Neuron (in vitro differentiated cells): Measurements from ENCODE around the gene TMEM89.

ENCODE experiments used
- H2AFZ ChIP-seq: one replicate; pipeline ENCODE4 v1.6.1; 2013; ENCODE audit warnings: low read depth, mild to moderate bottlenecking, inconsistent platforms, low read length, moderate library complexity
- H3K27me3 ChIP-seq: one replicate; pipeline ENCODE4 v1.6.1; 2013; ENCODE audit warnings: low read length; ENCODE audit not compliant: insufficient read depth
- H3K36me3 ChIP-seq: one replicate; pipeline ENCODE4 v1.6.1; 2013; ENCODE audit warnings: low read length; ENCODE audit not compliant: insufficient read depth
- H3K4me1 ChIP-seq: one replicate; pipeline ENCODE4 v1.6.1; 2013; ENCODE audit warnings: low read length; ENCODE audit not compliant: insufficient read depth
- H3K4me3 ChIP-seq: 2 replicates; pipeline ENCODE4 v1.5.1; 2013; ENCODE audit warnings: mild to moderate bottlenecking, low read length, moderate library complexity
- H3K9me3 ChIP-seq: one replicate; pipeline ENCODE4 v1.6.1; 2013; ENCODE audit warnings: low read length

The TMEM89 gene

GRCh38 chr3:48635222-48636021 is 13.9 kb upstream of the TMEM89 start, which contains the start of gene SLC26A6:
Gene SLC26A6, minus strand, starts transcription at chr3:48635461. Its CDS starts 68 bp downstream, at chr3:48635393.
- H3K4me1 ChIP-seq = peaks cover 22% of the 10 kb centered on the region
- peak within 1 kb of the TSS; percentile 67 for H3K4me3 ChIP-seq
- H2AFZ ChIP-seq = peak within 1 kb of the TSS; percentile 82
- no peaks in the 10 kb centered on the region for H3K27me3 ChIP-seq
- H3K36me3 ChIP-seq = peaks cover 43% of the 10 kb centered on the region
- H3K9me3 ChIP-seq = no peaks in the 10 kb centered on the region

- peak overlapping the region; percentile 67 for H3K4me3 ChIP-seq
- H3K9me3 ChIP-seq = no peaks in the 10 kb centered on the region
- H3K36me3 ChIP-seq = peaks cover 44% of the 10 kb centered on the region
- peak overlapping the region; percentile 82 for H2AFZ ChIP-seq
- H3K27me3 ChIP-seq = no peaks in the 10 kb centered on the region
- H3K4me1 ChIP-seq = peaks cover 22% of the 10 kb centered on the region
These were observed 13.2 kb upstream of the TMEM89 start for GRCh38 chr3:48634661-48635221.

- Histone ChIP-seq H3K4me1 (peaks cover 22% of the 10 kb centered on the region), H3K36me3 (peaks cover 39% of the 10 kb centered on the region), H3K4me3 (no peak overlapping the region), H3K27me3 (no peaks in the 10 kb centered on the region), H3K9me3 (no peaks in the 10 kb centered on the region), H2AFZ (no peak overlapping the region)
These were observed 12.2 kb upstream of the TMEM89 start for GRCh38 chr3:48633743-48634142.

- peaks cover 22% of the 10 kb centered on the region for H3K4me1 ChIP-seq
- no peak overlapping the region for H2AFZ ChIP-seq
- H3K4me3 ChIP-seq = no peak overlapping the region
- H3K9me3 ChIP-seq = no peaks in the 10 kb centered on the region
- no peaks in the 10 kb centered on the region for H3K27me3 ChIP-seq
- H3K36me3 ChIP-seq = peaks cover 35% of the 10 kb centered on the region
These were observed 11.7 kb upstream of the TMEM89 start for GRCh38 chr3:48633256-48633655.

GRCh38 chr3:48631516-48632448 is 10.2 kb upstream of the TMEM89 start:
- Histone ChIP-seq H3K9me3 (no peaks in the 10 kb centered on the region), H3K36me3 (peaks cover 38% of the 10 kb centered on the region), H3K4me3 (no peak overlapping the region), H3K4me1 (peaks cover 22% of the 10 kb centered on the region), H2AFZ (no peak overlapping the region), H3K27me3 (no peaks in the 10 kb centered on the region)

- no peak overlapping the region for H3K4me3 ChIP-seq
- no peaks in the 10 kb centered on the region for H3K9me3 ChIP-seq
- peaks cover 13% of the 10 kb centered on the region for H3K4me1 ChIP-seq
- no peak overlapping the region for H2AFZ ChIP-seq
- H3K36me3 ChIP-seq = peaks cover 38% of the 10 kb centered on the region
- H3K27me3 ChIP-seq = no peaks in the 10 kb centered on the region
These were observed 9.3 kb upstream of the TMEM89 start for GRCh38 chr3:48630833-48631232.

GRCh38 chr3:48630407-48630806 is 8.8 kb upstream of the TMEM89 start:
- Histone ChIP-seq H3K9me3 (no peaks in the 10 kb centered on the region), H3K27me3 (no peaks in the 10 kb centered on the region), H3K4me1 (peaks cover 10% of the 10 kb centered on the region), H2AFZ (no peak overlapping the region), H3K4me3 (no peak overlapping the region), H3K36me3 (peaks cover 38% of the 10 kb centered on the region)

- peaks cover 10% of the 10 kb centered on the region for H3K4me1 ChIP-seq
- H3K36me3 ChIP-seq = peaks cover 43% of the 10 kb centered on the region
- H3K4me3 ChIP-seq = no peak overlapping the region
- no peaks in the 10 kb centered on the region for H3K9me3 ChIP-seq
- H3K27me3 ChIP-seq = no peaks in the 10 kb centered on the region
- no peak overlapping the region for H2AFZ ChIP-seq
These were observed 8.3 kb upstream of the TMEM89 start for GRCh38 chr3:48629894-48630293.

- peaks cover 44% of the 10 kb centered on the region for H3K36me3 ChIP-seq
These were observed 6.9 kb upstream of the TMEM89 start for GRCh38 chr3:48628277-48629017.

GRCh38 chr3:48625600-48625999 is 4.0 kb upstream of the TMEM89 start:
- Histone ChIP-seq H2AFZ (no peak overlapping the region), H3K36me3 (peaks cover 30% of the 10 kb centered on the region), H3K4me1 (no peaks in the 10 kb centered on the region), H3K9me3 (no peaks in the 10 kb centered on the region), H3K4me3 (no peak overlapping the region), H3K27me3 (no peaks in the 10 kb centered on the region)

More at GRCh38 chr3:48628277-48629017, 6.9 kb upstream of the TMEM89 start:
- H2AFZ ChIP-seq = no peak overlapping the region
- H3K27me3 ChIP-seq = no peaks in the 10 kb centered on the region
- H3K9me3 ChIP-seq = no peaks in the 10 kb centered on the region
- H3K4me1 ChIP-seq = no peaks in the 10 kb centered on the region
- no peak overlapping the region for H3K4me3 ChIP-seq

GRCh38 chr3:48624767-48625166 is 3.2 kb upstream of the TMEM89 start:
- H3K27me3 ChIP-seq = no peaks in the 10 kb centered on the region
- H3K9me3 ChIP-seq = no peaks in the 10 kb centered on the region
- peaks cover 24% of the 10 kb centered on the region for H3K36me3 ChIP-seq
- no peak overlapping the region for H3K4me3 ChIP-seq
- H2AFZ ChIP-seq = no peak overlapping the region
- no peaks in the 10 kb centered on the region for H3K4me1 ChIP-seq

- H3K4me1 ChIP-seq = no peaks in the 10 kb centered on the region
- no peaks in the 10 kb centered on the region for H3K9me3 ChIP-seq
- no peaks in the 10 kb centered on the region for H3K27me3 ChIP-seq
- peaks cover 20% of the 10 kb centered on the region for H3K36me3 ChIP-seq
- H2AFZ ChIP-seq = no peak overlapping the region
- H3K4me3 ChIP-seq = no peak overlapping the region
These were observed 2.4 kb upstream of the TMEM89 start for GRCh38 chr3:48623851-48624547.
